Measurements from ENCODE around the gene ABO. TPM values are rescaled to one million over a fixed set of nuclear protein-coding genes. Genes with fewer than 3 reads are reported as not detected.
"Not testable (repeated sequence)": the region's sequence is repeated elsewhere in the genome, so short reads cannot be mapped to it uniquely, and the experiment has no call there.

ABO gene
- total RNA-seq, 1 experiment from 2014 or later: not detected

DNA sequence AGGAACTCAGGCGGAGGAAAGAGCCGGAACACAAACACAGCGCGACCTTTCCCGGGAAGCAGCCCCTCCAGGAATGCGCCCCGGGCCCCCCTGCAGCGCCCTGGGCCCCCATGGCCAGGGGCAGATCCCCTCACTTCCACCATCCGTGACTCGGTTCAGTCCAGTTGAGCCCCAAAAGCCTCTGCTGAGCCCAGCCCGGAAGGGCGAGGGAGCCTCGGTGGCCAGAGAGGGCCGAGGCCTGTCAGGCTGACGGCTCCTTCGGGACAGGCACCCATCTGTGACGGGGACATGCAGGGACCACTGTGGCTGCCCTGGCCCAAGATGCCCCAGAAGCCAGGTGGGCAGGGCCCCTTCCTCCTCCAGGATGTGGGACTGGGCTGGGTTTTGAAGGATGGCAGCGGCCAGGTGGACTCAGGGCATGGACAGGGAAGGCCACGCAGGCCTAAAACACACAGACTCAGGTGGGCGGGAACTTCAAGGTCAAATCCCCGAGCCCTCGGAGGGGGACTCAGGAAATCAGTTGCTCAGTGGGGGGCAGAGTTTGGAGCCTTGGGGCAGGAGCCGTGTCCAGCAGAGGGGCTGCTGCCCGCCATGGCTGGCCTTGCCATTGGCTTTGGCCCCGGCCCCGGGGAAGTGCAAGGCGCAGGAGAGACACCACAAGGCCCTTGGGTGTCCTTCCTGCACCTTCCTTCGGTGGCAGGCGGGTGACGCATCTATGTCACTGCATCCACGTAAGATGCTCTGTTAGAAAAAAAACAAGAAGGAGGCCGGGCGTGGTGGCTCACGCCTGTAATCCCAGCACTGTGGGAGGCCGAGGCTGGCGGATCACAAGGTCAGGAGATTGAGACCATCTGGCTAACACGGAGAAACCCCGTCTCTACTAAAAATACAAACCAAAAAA, 29.7 kb upstream of the ABO start:
- DNase-seq (ENCODE audit: low read depth in 1 of 2, low spot score in 2 of 2): no peak
- Histone ChIP-seq H3K36me3 (no peaks in the 10 kb centered on the region), H3K4me1 (replicated peaks) (no peaks in the 10 kb centered on the region), H3K27me3 (replicated peaks) (peaks cover 18% of the 10 kb centered on the region), H3K27ac (no peak overlapping the region), H3K4me3 (no peak overlapping the region), H3K9me3 (replicated peaks) (0 out of 2 replicates have a peak, but pooled peaks cover 5% of the 10 kb centered on the region)

DNA sequence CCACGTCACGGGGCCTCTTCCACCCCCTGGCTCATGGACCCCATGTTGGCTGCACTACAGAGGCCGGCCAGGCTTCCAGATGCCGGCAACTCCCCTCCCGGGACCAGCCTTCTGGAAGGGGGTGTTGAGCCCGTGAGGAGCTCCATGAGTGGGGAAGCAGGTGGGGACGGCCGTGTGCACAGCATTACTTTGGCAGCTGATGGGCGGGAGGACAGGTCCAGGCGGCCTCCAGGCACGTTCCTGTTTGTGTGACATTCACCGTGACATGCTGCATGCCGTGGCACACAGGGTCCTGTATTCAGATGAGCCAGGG, 29.1 kb upstream of the ABO start:
- Histone ChIP-seq H3K9me3 (replicated peaks) (no peaks in the 10 kb centered on the region), H3K4me1 (replicated peaks) (no peaks in the 10 kb centered on the region), H3K27ac (no peak overlapping the region), H3K27me3 (replicated peaks) (peaks cover 18% of the 10 kb centered on the region), H3K4me3 (no peak overlapping the region), H3K36me3 (no peaks in the 10 kb centered on the region)
- no peak for DNase-seq (ENCODE audit: low read depth in 1 of 2, low spot score in 2 of 2)

DNA sequence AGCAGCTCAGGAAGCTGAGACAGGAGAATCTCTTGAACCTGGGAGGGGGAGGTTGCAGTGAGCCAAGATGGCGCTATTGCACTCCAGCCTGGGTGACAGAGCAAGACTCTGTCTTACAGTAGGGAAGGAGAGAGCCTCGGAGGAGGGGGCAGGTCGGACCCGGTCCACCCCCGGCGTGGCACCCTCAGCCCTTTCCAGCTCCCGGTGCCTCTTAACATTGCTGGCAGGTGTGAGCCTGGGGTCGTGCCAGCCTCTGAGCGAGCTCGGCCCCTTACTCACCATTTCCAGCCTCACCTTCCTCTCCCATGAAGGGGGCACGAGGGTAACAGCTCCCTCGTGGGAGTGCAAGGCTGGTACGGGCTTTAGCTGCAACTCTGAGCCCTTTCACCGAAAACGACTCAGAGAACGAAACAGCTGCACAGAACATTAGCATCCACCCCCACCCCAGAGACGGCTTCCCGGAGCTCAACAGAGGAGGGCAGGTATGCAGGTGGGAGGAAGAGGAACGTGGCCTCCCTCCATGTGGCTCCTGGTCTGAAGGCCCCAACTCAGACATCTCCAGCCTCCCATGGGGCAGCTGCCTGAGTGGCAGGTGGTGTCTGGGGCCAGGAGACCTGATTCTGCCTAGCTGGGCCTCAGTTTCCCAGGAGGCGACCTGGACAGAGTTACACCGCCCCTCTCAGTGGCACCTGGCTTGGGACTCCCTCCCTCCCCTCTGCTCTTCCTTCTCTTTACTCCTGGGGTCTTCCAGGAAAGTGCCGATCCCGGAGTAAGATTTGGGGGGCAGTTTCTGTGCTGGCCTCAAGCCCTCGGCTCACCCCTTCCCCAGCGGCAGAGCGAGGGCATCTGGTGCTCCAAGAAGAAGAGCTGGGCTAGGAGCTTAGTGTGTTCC, 28.5 kb upstream of the ABO start:
- Histone ChIP-seq H3K27me3 (replicated peaks) (peaks cover 23% of the 10 kb centered on the region), H3K36me3 (no peaks in the 10 kb centered on the region), H3K4me1 (replicated peaks) (no peaks in the 10 kb centered on the region), H3K9me3 (replicated peaks) (no peaks in the 10 kb centered on the region), H3K4me3 (no peak overlapping the region), H3K27ac (no peak overlapping the region)
- no peak for DNase-seq (ENCODE audit: low read depth in 1 of 2, low spot score in 2 of 2)

DNA sequence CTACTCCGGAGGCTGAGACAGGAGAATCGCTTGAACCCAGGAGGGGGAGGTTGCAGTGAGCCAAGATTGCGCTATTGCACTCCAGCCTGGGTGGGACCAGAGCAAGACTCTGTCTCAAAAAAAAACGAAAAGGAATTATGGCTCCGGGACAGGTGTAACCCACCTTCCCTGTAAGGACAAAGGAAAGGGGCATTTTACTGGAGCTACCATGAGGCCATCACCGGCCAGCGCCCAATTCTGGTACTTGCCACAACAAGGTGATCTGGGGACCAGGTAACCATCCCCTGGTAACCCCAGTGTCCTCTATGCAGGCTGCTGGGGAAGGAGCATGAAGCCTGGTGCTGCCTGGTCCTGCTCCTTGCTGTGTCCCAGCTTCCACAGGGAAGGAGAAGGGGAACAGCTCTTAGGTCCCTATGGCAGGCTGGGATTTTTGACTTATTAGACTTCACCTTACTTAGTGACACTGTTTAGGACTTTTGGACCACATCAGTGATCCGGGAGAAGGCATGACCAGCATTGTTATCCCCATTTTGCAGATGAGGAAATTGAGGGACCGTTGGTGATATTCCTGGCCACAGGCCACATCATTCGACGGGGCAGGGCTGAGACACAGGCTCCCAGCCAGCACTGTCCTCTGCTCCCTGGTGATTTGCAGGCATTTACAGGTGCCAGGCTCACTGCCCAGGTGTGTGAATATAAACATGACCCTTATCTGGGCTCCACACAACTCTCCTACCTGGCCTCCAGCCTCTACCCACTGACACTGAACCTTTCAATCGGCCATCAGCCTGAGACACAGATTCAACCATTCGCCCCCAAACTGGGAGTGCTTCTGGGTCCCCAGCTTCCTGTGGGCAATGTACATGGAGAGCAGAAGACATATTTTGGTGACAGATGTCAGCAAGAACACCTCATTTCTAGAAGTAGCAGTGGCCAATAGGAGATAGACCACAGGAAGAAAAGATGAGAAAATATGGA, 26.5 kb upstream of the ABO start:
- Histone ChIP-seq H3K27ac (no peak overlapping the region), H3K4me3 (no peak overlapping the region), H3K4me1 (replicated peaks) (no peaks in the 10 kb centered on the region), H3K9me3 (replicated peaks) (no peaks in the 10 kb centered on the region), H3K27me3 (replicated peaks) (peaks cover 26% of the 10 kb centered on the region), H3K36me3 (no peaks in the 10 kb centered on the region)
- no peak for DNase-seq (ENCODE audit: low read depth in 1 of 2, low spot score in 2 of 2)

DNA sequence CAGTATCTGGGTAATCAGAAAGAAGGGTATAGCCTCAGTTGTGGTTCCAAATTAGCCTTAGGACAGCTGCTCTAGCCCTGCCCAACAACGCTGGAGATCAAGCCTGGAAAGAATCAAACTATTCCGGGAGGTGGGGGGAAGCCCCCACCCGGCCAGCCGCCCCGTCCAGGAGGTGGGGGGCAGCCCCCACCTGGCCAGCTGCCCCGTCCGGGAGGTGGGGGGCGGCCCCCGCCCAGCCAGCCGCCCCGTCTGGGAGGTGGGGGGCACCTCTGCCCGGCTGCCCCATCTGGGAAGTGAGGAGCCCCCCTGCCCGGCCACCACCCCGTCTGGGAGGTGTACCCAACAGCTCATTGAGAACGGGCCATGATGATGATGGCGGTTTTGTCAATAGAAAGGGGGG, 25.0 kb upstream of the ABO start:
- H3K4me1 ChIP-seq (replicated peaks); H3K36me3 ChIP-seq; H3K27ac ChIP-seq; H3K4me3 ChIP-seq; H3K9me3 ChIP-seq (replicated peaks); DNase-seq (ENCODE audit: low read depth in 1 of 2, low spot score in 2 of 2): not testable (repeated sequence)
- peaks cover 26% of the 10 kb centered on the region for H3K27me3 ChIP-seq (replicated peaks)

DNA sequence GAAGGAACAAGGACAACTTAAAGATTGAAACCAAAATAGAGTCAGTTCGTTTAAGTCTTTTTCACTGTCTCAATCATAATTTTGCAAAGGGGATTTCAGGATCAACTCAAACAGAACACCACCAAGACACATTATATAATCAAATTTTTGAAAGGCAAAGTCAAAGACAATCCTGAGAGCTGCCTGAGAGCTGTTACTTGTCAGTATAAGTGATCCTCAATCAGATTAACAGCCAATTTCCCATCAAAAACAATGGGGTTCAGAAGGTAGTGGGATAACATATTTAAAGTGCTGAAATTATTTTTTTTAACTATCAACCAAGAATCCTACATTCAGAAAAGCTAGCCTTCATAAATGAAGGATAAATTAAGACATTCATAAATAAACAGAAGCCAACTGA, 19.3 kb upstream of the ABO start:
- DNase-seq (ENCODE audit: low read depth in 1 of 2, low spot score in 2 of 2): no peak
- Histone ChIP-seq H3K27me3 (replicated peaks) (peaks cover 25% of the 10 kb centered on the region), H3K36me3 (no peaks in the 10 kb centered on the region), H3K27ac (no peak overlapping the region), H3K4me1 (replicated peaks) (no peaks in the 10 kb centered on the region), H3K4me3 (no peak overlapping the region), H3K9me3 (replicated peaks) (0 out of 2 replicates have a peak, but pooled peaks cover 2% of the 10 kb centered on the region)

DNA sequence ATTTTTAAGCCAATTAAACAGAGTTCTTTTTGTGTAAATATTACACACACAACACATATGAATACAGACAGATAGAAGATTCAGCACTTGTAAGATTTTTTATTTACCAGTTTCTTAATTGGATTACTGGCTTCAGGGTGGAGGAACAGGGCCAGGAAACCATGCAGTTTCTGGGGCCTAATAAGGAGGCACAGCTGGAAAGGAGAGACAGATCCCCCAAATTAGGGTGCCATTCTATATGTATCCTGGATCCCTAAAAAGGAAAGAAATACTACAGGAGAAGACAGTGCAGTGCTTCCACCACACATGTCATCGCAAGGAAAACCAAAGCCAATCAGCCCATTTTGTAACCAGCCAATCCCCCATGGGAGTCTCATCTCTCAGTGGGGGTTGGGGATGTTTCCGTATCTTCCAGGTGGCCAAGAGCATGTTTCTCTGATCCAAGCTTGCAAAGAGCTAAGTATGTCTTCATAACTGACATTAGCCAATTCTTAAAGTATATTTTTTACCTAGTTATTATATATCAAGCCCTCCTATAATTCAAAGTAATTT, 15.8 kb upstream of the ABO start:
- Histone ChIP-seq H3K27me3 (replicated peaks) (peaks cover 7% of the 10 kb centered on the region), H3K9me3 (replicated peaks) (0 out of 2 replicates have a peak, but pooled peaks cover 2% of the 10 kb centered on the region), H3K4me3 (no peak overlapping the region), H3K4me1 (replicated peaks) (no peaks in the 10 kb centered on the region), H3K27ac (no peak overlapping the region), H3K36me3 (no peaks in the 10 kb centered on the region)
- no peak for DNase-seq (ENCODE audit: low read depth in 1 of 2, low spot score in 2 of 2)

DNA sequence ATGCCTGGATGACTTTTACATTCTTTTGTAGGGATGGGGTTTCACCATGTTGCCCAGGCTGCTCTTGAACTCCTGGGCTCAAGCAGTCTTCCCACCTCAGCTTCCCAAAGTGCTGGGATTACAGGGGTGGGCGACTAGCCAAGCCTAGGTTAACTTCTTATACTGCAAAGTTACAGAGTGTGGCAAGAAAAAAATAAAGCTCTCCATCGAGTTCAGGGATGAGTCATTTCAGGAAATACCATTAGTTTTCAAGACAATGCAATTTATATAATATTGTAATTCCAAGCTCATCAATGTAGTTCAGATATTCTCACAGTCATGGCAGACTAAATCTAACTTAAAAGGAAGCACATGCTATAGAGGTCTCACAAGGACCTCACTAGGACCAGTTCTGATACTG, 11.5 kb upstream of the ABO start:
- H3K36me3 ChIP-seq: no peaks in the 10 kb centered on the region
- no peaks in the 10 kb centered on the region for H3K4me1 ChIP-seq (replicated peaks)
- no peak overlapping the region for H3K27ac ChIP-seq
- peaks cover 4% of the 10 kb centered on the region; the same call in 1 of the 2 replicates for H3K9me3 ChIP-seq (replicated peaks)
- H3K27me3 ChIP-seq (replicated peaks): peaks cover 18% of the 10 kb centered on the region
- H3K4me3 ChIP-seq: no peak overlapping the region
- DNase-seq (ENCODE audit: low read depth in 1 of 2, low spot score in 2 of 2): no peak

DNA sequence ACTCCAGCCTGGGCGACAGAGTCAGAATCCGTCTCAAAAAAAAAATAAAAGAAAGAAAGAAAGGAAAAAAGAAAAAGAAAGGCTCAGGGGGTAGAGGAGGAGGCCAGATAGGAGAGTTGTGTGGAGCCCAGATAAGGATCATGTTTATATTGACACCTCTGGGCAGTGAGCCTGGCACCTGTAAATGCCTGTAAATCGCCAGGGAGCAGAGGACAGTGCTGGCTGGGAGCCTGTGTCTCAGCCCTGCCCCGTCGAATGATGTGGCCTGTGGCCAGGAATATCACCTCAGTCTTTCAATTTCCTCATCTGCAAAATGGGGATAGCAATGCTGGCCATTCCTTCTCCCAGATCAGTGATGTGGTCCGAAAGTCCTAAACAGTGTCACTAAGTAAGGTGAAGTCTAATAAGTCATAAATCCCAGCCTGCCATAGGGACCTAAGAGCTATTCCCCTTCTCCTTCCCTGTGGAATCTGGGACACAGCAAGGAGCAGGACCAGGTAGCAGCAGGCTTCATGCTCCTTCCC, 10.3 kb upstream of the ABO start:
- H3K4me3 ChIP-seq: no peak overlapping the region
- no peak for DNase-seq (ENCODE audit: low read depth in 1 of 2, low spot score in 2 of 2)
- no peaks in the 10 kb centered on the region for H3K4me1 ChIP-seq (replicated peaks)
- peaks cover 2% of the 10 kb centered on the region; the same call in 1 of the 2 replicates for H3K9me3 ChIP-seq (replicated peaks)
- H3K27ac ChIP-seq: no peak overlapping the region
- H3K27me3 ChIP-seq (replicated peaks): peaks cover 25% of the 10 kb centered on the region
- H3K36me3 ChIP-seq: no peaks in the 10 kb centered on the region

DNA sequence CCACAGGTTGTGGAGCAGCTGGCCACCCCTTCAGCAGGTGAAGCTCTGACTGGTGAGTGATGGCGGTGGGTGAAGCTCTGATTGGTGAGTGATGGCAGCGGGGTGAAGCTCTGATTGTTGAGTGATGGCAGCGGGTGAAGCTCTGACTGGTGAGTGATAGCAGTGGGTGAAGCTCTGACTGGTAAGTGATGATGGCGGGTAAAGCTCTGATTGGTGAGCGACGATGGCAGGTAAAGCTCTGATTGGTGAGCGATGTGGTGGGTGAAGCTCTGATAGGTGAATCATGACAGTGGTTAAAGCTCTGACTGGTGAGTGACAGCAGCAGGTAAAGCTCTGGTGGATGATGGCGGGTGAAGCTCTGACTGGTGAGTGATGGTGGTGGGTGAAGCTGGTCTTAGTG, 9.4 kb upstream of the ABO start:
- H3K9me3 ChIP-seq (replicated peaks): peaks cover 2% of the 10 kb centered on the region; the same call in 1 of the 2 replicates
- no peak overlapping the region for H3K27ac ChIP-seq
- peaks cover 30% of the 10 kb centered on the region for H3K27me3 ChIP-seq (replicated peaks)
- DNase-seq (ENCODE audit: low read depth in 1 of 2, low spot score in 2 of 2): no peak
- H3K4me1 ChIP-seq (replicated peaks): no peaks in the 10 kb centered on the region
- H3K4me3 ChIP-seq: no peak overlapping the region
- no peaks in the 10 kb centered on the region for H3K36me3 ChIP-seq

DNA sequence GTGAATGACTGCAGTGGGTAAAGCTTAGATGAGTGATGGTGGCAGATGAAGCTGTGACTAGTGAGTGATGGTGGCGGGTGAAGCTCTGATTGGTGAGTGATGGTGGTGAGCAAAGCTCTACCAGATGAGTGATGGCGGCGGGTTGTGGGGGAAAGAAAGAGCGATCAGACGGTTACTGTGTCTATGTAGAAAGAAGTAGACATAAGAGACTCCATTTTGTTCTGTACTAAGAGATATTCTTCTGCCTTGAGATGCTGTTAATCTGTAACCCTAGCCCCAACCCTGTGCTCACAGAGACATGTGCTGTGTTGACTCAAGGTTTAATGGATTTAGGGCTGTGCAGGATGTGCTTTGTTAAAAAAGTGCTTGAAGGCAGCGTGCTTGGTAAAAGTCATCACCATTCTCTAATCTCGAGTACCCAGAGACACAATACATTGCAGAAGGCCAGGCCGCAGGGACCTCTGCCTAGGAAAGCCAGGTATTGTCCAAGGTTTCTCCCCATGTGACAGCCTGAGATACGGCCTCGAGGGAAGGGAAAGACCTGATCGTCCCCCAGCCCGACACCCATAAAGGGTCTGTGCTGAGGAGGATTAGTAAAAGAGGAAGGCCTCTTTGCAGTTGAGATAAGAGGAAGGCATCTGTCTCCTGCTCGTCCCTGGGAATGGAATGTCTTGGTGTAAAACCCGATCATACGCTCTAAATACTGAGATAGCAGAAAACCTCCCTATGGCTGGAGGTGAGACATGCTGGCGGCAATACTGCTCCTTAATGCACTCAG, 8.4 kb upstream of the ABO start:
- H3K27me3 ChIP-seq (replicated peaks): peaks cover 37% of the 10 kb centered on the region
- H3K27ac ChIP-seq; DNase-seq (ENCODE audit: low read depth in 1 of 2, low spot score in 2 of 2); H3K4me3 ChIP-seq; H3K4me1 ChIP-seq (replicated peaks); H3K9me3 ChIP-seq (replicated peaks); H3K36me3 ChIP-seq: not testable (repeated sequence)

DNA sequence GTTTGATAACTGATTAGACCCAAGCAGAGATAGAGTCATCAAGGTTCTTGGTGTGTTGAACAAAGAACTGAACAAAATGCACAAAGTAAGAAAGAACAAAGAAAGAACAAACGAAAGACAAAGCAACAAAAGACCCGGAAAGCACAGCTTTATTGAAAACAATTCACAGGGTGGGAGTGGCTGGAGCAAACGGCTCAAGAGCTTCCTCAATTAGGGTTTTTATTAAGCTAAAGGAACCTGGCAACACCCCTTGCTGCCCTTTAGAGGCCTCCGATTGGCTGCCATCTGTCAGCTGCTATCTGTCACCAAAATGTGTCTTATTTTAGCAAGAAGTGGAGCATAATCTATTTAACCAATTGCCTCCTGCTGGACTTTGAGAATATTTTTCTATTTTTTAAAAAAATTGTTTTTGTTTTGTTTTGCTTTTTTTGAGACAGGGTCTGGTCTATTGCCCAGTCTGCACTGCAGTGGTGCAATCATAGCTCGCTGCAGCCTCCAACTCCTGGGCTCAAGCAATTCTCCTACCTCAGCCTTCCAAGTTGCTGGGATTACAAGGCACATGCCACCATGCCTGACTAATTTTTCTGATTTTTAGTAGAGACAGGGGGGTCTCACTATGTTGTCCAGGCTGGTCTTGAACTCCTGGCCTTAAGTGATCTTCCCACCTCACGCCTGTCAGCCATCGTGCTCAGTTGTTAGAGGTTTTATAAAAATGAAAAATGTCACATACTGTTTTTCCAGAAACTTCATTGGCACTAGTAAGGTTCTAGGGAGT, 7.7 kb upstream of the ABO start:
- H3K36me3 ChIP-seq: no peaks in the 10 kb centered on the region
- DNase-seq (ENCODE audit: low read depth in 1 of 2, low spot score in 2 of 2): no peak
- no peak overlapping the region for H3K4me3 ChIP-seq
- peaks cover 2% of the 10 kb centered on the region; the same call in 1 of the 2 replicates for H3K9me3 ChIP-seq (replicated peaks)
- peaks cover 44% of the 10 kb centered on the region for H3K27me3 ChIP-seq (replicated peaks)
- H3K27ac ChIP-seq: no peak overlapping the region
- no peaks in the 10 kb centered on the region for H3K4me1 ChIP-seq (replicated peaks)
